GM23338 (cell line): ENCODE results near the gene TET2. TPM values are rescaled to one million over a fixed set of nuclear protein-coding genes. Genes with fewer than 3 reads are reported as not detected.

Source experiments
- ATAC-seq: fragments of 200-7000 bp; cut with Tn5 transposase; 3 replicates; pipeline ENCODE4 v1.9.1; 2020
- DNase-seq: peaks from one replicate; pipeline ENCODE4 v3.0.0-alpha.2; 2015; ENCODE audit warnings: low spot score
- H2AFZ ChIP-seq: fragments of 200-600 bp; sonication (generic); 2 replicates; pipeline ENCODE4 v1.8.0; 2016; ENCODE audit warnings: antibody characterized with exemption, mild to moderate bottlenecking, moderate library complexity
- H3F3A ChIP-seq: fragments of 200-600 bp; sonication (generic); replicated peaks from 2 replicates; pipeline ENCODE4 v1.8.0; 2017; ENCODE audit warnings: antibody characterized with exemption, mixed run types, low read depth
- H3K27ac ChIP-seq: fragments of 200-600 bp; sonication (generic); 2 replicates; pipeline ENCODE4 v1.6.1; 2016; ENCODE audit warnings: low read depth
- H3K27me3 ChIP-seq: fragments of 200-600 bp; sonication (generic); 2 replicates; pipeline ENCODE4 v1.8.0; 2016; ENCODE audit warnings: mild to moderate bottlenecking, mixed run types, moderate library complexity; ENCODE audit not compliant: insufficient read depth
- H3K36me3 ChIP-seq: fragments of 200-600 bp; sonication (generic); 2 replicates; pipeline ENCODE4 v1.8.0; 2016; ENCODE audit warnings: mild to moderate bottlenecking; ENCODE audit not compliant: insufficient read depth
- H3K4me1 ChIP-seq: fragments of 200-600 bp; sonication (generic); 2 replicates; pipeline ENCODE4 v1.8.0; 2016; ENCODE audit warnings: mild to moderate bottlenecking, moderate library complexity; ENCODE audit not compliant: insufficient read depth
- H3K4me2 ChIP-seq: fragments of 200-600 bp; sonication (generic); 2 replicates; pipeline ENCODE4 v1.7.1; 2017; ENCODE audit warnings: mixed run types
- H3K4me3 ChIP-seq: fragments of 200-600 bp; sonication (generic); 2 replicates; pipeline ENCODE4 v1.6.1; 2016; ENCODE audit warnings: mixed run types
- H3K79me2 ChIP-seq: fragments of 200-600 bp; sonication (generic); replicated peaks from 2 replicates; pipeline ENCODE4 v1.8.0; 2017; ENCODE audit warnings: mild to moderate bottlenecking; ENCODE audit not compliant: insufficient read depth
- H3K9me2 ChIP-seq: fragments of 200-600 bp; sonication (generic); 2 replicates; pipeline ENCODE4 v1.8.0; 2017; ENCODE audit not compliant: insufficient read depth
- H4K20me1 ChIP-seq: fragments of 200-600 bp; sonication (generic); replicated peaks from 2 replicates; pipeline ENCODE4 v1.8.0; 2017; ENCODE audit warnings: mild to moderate bottlenecking; ENCODE audit not compliant: insufficient read depth
- H3K27ac Mint-ChIP-seq: 2 replicates; pipeline ENCODE4 v1.8.0; 2020; ENCODE audit warnings: inconsistent platforms, mild to moderate bottlenecking, moderate library complexity, mixed read lengths
- H3K27me3 Mint-ChIP-seq: 3 replicates; pipeline ENCODE4 v1.8.0; 2022; ENCODE audit warnings: low read depth, mild to moderate bottlenecking, moderate library complexity, mixed read lengths, inconsistent platforms; ENCODE audit not compliant: insufficient read depth, poor library complexity
- H3K36me3 Mint-ChIP-seq: 3 replicates; pipeline ENCODE4 v1.8.0; 2021; ENCODE audit warnings: low read depth, mild to moderate bottlenecking, inconsistent platforms, moderate library complexity, mixed read lengths
- H3K4me1 Mint-ChIP-seq: 3 replicates; pipeline ENCODE4 v1.8.0; 2020; ENCODE audit warnings: mild to moderate bottlenecking, inconsistent platforms, mixed read lengths
- H3K4me3 Mint-ChIP-seq: 3 replicates; pipeline ENCODE4 v1.8.0; 2021; ENCODE audit warnings: moderate library complexity, mild to moderate bottlenecking, inconsistent platforms, mixed read lengths
- H3K9me3 Mint-ChIP-seq: 3 replicates; pipeline ENCODE4 v1.8.0; 2020; ENCODE audit warnings: moderate library complexity, mild to moderate bottlenecking, inconsistent platforms, mixed read lengths
- CREB1 ChIP-seq: fragments of 250-450 bp; sonication (Bioruptor Pico); IDR thresholded peaks from 2 replicates; pipeline ENCODE4 v1.5.0; 2020; ENCODE audit warnings: low read depth, mild to moderate bottlenecking, moderate library complexity
- CTCF ChIP-seq, 2 experiments: fragments of 200-600 bp in 1 of 2; sonication (generic) in 1 of 2; conservative IDR thresholded peaks; 2 replicates each; pipeline versions ENCODE4 v1.5.1 to v1.6.1; 2016 to 2017; ENCODE audit warnings: antibody characterized with exemption in 2 of 2, low read depth in 2 of 2, mild to moderate bottlenecking in 2 of 2, moderate library complexity in 1 of 2
- EZH2 ChIP-seq: fragments of 200-600 bp; sonication (generic); IDR thresholded peaks from one replicate; pipeline ENCODE4 v1.8.0; 2017; ENCODE audit warnings: antibody characterized with exemption, mild to moderate bottlenecking, low read depth; ENCODE audit not compliant: unreplicated experiment
- EZH2phosphoT487 ChIP-seq: fragments of 200-600 bp; sonication (generic); IDR thresholded peaks from one replicate; pipeline ENCODE4 v1.8.1; 2018; ENCODE audit warnings: antibody characterized with exemption; ENCODE audit not compliant: unreplicated experiment
- JUNB ChIP-seq: IDR thresholded peaks from one replicate; pipeline ENCODE4 v1.6.1; 2016; ENCODE audit warnings: antibody characterized with exemption; ENCODE audit not compliant: unreplicated experiment
- NANOG ChIP-seq: IDR thresholded peaks from 2 replicates; pipeline ENCODE4 v1.6.1; 2016; ENCODE audit warnings: antibody characterized with exemption, borderline replicate concordance
- POLR2AphosphoS5 ChIP-seq: IDR thresholded peaks from 2 replicates; pipeline ENCODE4 v1.6.1; 2016; ENCODE audit warnings: antibody characterized with exemption, low read depth
- STAT1 ChIP-seq: IDR thresholded peaks from one replicate; pipeline ENCODE4 v1.6.1; 2016; ENCODE audit warnings: antibody characterized with exemption; ENCODE audit not compliant: unreplicated experiment
- ZNF114 ChIP-seq: fragments of 250-450 bp; sonication (Bioruptor Pico); IDR thresholded peaks from 2 replicates; pipeline ENCODE4 v1.5.0; 2020; ENCODE audit warnings: mild to moderate bottlenecking, moderate library complexity
- ZNF331 ChIP-seq: fragments of 250-450 bp; sonication (Bioruptor Pico); IDR thresholded peaks from 2 replicates; pipeline ENCODE4 v1.5.0; 2020; ENCODE audit warnings: low read depth, mild to moderate bottlenecking, moderate library complexity
- polyA plus RNA-seq: library from polyadenylated mRNA; unstranded; fragments of >200 nt; fragmentation: Nextera tagmentation; extraction: Ambion mirVana; gene quantifications from 2 replicates; pipeline ENCODE4 v1.2.1, GENCODE V29; 2016
- total RNA-seq: library from RNA; depleted of rRNA; stranded (reverse); fragments of >200 nt; shearing (Covaris generic); gene quantifications from 2 replicates; pipeline ENCODE4 v1.2.3, GENCODE V29; 2014
- TF ChIP-seq, protein P1 (sequence below): IDR thresholded peaks from 2 replicates; pipeline ENCODE4 v1.6.1; 2016; ENCODE audit warnings: antibody characterized with exemption
- TF ChIP-seq, protein P2 (sequence below): IDR thresholded peaks from one replicate; pipeline ENCODE4 v1.6.1; 2018; ENCODE audit warnings: antibody characterized with exemption; ENCODE audit not compliant: unreplicated experiment

The TET2 gene
- total and polyA plus RNA-seq, 2 experiments from 2014 or later: 1.2 to 2.2 TPM

GRCh38 chr4:105327222-105327621 lies 180.5 kb downstream of the TET2 start (continued):
- TF ChIP-seq STAT1 (no peak), POLR2AphosphoS5 (no peak), NANOG (no peak), EZH2 (no peak), ZNF331 (CRISPR knock-in tag) (no peak), EZH2phosphoT487 (no peak), JUNB (no peak)
- TF ChIP-seq, protein P1, sequence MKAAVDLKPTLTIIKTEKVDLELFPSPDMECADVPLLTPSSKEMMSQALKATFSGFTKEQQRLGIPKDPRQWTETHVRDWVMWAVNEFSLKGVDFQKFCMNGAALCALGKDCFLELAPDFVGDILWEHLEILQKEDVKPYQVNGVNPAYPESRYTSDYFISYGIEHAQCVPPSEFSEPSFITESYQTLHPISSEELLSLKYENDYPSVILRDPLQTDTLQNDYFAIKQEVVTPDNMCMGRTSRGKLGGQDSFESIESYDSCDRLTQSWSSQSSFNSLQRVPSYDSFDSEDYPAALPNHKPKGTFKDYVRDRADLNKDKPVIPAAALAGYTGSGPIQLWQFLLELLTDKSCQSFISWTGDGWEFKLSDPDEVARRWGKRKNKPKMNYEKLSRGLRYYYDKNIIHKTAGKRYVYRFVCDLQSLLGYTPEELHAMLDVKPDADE: no peak
- TF ChIP-seq, protein P2, sequence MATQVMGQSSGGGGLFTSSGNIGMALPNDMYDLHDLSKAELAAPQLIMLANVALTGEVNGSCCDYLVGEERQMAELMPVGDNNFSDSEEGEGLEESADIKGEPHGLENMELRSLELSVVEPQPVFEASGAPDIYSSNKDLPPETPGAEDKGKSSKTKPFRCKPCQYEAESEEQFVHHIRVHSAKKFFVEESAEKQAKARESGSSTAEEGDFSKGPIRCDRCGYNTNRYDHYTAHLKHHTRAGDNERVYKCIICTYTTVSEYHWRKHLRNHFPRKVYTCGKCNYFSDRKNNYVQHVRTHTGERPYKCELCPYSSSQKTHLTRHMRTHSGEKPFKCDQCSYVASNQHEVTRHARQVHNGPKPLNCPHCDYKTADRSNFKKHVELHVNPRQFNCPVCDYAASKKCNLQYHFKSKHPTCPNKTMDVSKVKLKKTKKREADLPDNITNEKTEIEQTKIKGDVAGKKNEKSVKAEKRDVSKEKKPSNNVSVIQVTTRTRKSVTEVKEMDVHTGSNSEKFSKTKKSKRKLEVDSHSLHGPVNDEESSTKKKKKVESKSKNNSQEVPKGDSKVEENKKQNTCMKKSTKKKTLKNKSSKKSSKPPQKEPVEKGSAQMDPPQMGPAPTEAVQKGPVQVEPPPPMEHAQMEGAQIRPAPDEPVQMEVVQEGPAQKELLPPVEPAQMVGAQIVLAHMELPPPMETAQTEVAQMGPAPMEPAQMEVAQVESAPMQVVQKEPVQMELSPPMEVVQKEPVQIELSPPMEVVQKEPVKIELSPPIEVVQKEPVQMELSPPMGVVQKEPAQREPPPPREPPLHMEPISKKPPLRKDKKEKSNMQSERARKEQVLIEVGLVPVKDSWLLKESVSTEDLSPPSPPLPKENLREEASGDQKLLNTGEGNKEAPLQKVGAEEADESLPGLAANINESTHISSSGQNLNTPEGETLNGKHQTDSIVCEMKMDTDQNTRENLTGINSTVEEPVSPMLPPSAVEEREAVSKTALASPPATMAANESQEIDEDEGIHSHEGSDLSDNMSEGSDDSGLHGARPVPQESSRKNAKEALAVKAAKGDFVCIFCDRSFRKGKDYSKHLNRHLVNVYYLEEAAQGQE: no peak

DNA sequence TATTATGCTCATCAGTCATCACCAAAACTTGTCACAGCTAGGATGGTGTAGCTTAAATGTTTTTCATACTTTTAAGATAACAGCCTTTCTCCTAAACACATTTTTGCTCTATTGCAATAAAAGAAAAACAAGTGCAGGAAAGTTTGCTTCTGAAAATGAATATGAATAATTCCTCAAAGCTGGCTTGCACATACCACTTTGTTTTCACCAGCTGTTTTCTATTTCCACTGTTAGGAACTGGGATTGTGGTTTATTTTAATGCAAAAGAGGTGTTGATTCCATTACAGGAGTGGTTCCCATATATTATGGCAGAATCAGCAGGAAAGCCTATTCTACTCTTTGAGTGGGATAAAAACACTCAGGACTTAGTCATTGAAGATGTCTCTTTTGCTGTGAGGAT lies 181.3 kb downstream of the TET2 start:
- H3K4me3 ChIP-seq: no peak overlapping the region
- no peak overlapping the region for H3K4me3 Mint-ChIP-seq
- no peaks in the 10 kb centered on the region for H3K36me3 Mint-ChIP-seq
- no peaks in the 10 kb centered on the region for H3K27me3 Mint-ChIP-seq
- no peaks in the 10 kb centered on the region for H3K36me3 ChIP-seq
- H4K20me1 ChIP-seq: 0 out of 2 replicates have a peak, but pooled peaks cover 2% of the 10 kb centered on the region
- H3K27me3 ChIP-seq: no peaks in the 10 kb centered on the region
- H3K9me2 ChIP-seq: 0 out of 2 replicates have a peak, but pooled peaks cover 3% of the 10 kb centered on the region
- no peak overlapping the region for H2AFZ ChIP-seq
- ATAC-seq (no peak), DNase-seq (no peak)
- no peaks in the 10 kb centered on the region for H3F3A ChIP-seq
- no peaks in the 10 kb centered on the region for H3K79me2 ChIP-seq
- H3K27ac Mint-ChIP-seq: no peak overlapping the region
- H3K27ac ChIP-seq: no peak overlapping the region
- no peaks in the 10 kb centered on the region; the same call in 2 of the 3 replicates for H3K9me3 Mint-ChIP-seq
- peak overlapping the region; percentile 59; the same call in 1 of the 2 replicates for H3K4me2 ChIP-seq
- H3K4me1 ChIP-seq: peaks cover 8% of the 10 kb centered on the region; the same call in 1 of the 2 replicates
- H3K4me1 Mint-ChIP-seq: peaks cover 15% of the 10 kb centered on the region
- no peak for TF ChIP-seq POLR2AphosphoS5
- no peak for TF ChIP-seq CREB1 (CRISPR knock-in tag)
- TF ChIP-seq STAT1: no peak
- TF ChIP-seq NANOG: no peak
- TF ChIP-seq JUNB: no peak
- no peak for TF ChIP-seq CTCF (conservative IDR thresholded peaks at IDR 0.05; ENCODE audit: low read depth in 2 of 2)
- TF ChIP-seq, protein P2: no peak
- no peak for TF ChIP-seq ZNF331 (CRISPR knock-in tag)
- no peak for TF ChIP-seq ZNF114 (CRISPR knock-in tag)
